ENCODE measurements around the gene WNT3A. TPM values are rescaled to one million over a fixed set of nuclear protein-coding genes. Genes with fewer than 3 reads are reported as not detected.

WNT3A gene
- total RNA-seq, 1 donor from 2014 or later = not detected

DNA sequence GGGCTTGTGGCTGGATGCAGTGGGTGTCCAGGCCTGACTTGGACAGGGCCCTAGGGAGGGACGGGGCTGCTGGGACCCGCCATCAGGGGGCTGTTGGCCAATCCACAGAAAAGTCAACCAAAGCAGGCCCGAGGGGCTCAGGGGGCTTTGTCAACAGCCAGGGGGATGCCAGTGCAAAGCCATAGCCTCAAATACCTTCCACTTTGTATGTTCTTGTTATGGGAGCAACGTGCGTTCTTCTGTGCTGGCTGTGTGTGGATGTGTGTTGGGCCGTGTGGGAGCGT, 40.3 kb downstream of the WNT3A start:
- DNase-seq (ENCODE audit: low read depth) = no peak

DNA sequence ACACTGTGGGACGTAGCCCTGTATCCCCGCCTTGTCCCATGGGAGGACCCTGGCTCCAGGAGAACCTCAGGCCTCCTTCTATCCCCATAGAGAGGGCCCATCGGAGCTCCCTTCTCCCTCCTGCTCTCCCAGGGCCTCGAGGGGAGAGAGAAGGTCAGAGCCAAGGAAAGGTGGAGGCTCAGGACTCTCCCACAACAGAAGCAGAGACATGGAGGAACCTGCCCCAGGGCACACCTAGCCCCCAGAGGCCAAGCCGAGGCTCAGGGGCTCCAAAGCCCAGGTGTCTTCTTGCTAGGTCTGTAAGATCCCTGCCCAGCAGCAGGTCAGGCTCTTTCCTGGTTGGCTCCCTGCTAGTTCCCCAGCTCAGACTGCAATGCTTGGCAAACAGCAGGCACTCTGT, 41.3 kb downstream of the WNT3A start:
- no peak for DNase-seq (ENCODE audit: low read depth)

DNA sequence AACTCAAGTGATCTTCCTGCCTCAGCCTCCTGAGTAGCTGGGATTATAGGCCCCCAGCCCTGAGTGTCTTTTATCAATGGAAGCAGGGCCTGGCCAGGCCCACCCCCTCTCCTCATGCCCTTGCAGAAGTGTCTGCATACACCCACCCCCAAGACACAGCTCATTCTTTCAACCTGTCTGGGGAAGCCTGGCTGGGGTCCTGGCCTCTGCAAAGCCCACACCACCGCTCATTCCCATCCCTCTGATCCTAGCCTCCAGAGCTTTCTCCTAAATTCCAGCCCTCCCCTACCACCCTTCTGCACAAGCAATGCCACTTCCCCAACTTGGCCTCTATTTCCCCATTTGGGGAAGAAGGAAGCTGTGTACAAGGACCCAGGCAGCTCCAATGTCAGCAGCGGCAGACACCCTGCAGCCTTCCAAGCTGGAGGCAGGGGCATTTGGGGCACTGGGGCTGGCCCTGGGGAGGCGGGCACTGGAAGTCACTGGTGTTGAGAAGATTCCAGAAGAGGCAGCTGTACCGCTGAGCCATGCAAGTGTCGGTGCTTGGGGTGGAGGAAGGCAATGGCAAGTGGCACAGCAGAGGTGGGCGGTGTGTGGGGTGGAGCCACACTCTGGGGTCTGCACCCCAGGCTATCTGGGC, 42.0 kb downstream of the WNT3A start:
- DNase-seq (ENCODE audit: low read depth) = no peak

DNA sequence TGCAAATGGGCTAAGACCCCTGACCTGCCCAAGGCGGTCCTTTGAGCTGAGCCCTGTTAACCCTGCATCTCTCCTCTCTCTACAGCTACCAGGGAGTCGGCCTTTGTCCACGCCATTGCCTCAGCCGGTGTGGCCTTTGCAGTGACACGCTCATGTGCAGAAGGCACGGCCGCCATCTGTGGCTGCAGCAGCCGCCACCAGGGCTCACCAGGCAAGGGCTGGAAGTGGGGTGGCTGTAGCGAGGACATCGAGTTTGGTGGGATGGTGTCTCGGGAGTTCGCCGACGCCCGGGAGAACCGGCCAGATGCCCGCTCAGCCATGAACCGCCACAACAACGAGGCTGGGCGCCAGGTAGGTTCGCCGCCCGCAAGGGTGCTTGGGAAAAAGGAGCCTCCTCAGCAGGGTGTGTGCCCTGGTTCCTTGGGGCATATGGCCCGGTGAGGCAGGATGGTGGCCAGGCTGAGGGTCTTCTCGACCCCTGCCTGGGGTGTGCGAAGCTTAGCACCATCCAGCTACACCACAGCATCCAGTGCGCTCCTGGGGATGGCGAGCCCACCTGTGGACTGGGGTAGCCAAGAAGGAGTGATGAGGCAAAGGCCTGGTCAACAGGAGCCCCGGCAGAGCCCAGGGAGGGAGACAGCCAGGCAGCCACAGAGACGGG, 43.9 kb downstream of the WNT3A start:
- no peak for DNase-seq (ENCODE audit: low read depth)

DNA sequence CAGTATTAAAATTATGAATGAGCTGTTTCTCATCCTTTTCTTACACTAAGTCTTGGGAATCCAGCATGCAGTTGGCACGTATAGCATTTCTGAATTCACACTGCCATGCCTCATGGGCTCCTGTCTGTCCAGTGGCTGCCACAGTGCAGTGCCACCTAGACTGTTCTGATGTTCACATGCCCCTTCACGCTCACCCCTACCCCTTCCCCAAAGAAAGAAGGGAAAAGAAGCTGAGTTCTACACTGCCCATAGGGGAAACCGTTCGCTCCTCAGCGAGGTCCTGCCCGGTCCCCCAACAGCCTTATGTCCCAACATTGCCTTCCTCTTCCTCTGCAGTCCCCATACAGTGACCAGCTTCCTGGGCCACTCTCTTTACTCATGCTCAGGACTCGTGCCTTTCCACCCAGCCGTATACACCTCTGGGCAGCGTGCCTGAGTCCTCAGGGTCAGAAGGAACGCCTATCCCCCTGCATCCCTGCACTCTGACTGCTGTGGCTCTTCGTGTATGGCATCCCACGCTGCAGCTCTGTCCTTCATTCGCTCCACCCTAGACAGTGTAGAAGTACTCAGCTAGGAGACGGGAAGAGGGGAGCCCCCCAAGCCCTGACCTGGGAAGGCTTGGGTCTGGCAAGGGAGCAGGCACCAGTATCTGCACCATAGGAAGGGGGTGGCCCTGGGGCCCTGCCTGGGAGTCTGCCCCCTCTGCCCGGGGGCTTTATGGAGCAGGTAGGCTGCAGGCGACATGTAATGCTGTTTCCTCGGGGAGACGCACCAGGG, 51.6 kb downstream of the WNT3A start:
- no peak for DNase-seq (ENCODE audit: low read depth)

DNA sequence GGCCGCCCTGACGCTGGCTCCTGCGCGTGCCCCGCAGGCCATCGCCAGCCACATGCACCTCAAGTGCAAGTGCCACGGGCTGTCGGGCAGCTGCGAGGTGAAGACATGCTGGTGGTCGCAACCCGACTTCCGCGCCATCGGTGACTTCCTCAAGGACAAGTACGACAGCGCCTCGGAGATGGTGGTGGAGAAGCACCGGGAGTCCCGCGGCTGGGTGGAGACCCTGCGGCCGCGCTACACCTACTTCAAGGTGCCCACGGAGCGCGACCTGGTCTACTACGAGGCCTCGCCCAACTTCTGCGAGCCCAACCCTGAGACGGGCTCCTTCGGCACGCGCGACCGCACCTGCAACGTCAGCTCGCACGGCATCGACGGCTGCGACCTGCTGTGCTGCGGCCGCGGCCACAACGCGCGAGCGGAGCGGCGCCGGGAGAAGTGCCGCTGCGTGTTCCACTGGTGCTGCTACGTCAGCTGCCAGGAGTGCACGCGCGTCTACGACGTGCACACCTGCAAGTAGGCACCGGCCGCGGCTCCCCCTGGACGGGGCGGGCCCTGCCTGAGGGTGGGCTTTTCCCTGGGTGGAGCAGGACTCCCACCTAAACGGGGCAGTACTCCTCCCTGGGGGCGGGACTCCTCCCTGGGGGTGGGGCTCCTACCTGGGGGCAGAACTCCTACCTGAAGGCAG, 52.3 kb downstream of the WNT3A start:
- no peak for DNase-seq (ENCODE audit: low read depth)

DNA sequence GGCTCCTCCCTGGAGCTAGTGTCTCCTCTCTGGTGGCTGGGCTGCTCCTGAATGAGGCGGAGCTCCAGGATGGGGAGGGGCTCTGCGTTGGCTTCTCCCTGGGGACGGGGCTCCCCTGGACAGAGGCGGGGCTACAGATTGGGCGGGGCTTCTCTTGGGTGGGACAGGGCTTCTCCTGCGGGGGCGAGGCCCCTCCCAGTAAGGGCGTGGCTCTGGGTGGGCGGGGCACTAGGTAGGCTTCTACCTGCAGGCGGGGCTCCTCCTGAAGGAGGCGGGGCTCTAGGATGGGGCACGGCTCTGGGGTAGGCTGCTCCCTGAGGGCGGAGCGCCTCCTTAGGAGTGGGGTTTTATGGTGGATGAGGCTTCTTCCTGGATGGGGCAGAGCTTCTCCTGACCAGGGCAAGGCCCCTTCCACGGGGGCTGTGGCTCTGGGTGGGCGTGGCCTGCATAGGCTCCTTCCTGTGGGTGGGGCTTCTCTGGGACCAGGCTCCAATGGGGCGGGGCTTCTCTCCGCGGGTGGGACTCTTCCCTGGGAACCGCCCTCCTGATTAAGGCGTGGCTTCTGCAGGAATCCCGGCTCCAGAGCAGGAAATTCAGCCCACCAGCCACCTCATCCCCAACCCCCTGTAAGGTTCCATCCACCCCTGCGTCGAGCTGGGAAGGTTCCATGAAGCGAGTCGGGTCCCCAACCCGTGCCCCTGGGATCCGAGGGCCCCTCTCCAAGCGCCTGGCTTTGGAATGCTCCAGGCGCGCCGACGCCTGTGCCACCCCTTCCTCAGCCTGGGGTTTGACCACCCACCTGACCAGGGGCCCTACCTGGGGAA, 53.0 kb downstream of the WNT3A start:
- no peak for DNase-seq (ENCODE audit: low read depth)

- DNase-seq (ENCODE audit: low read depth) = no peak
Observed at GRCh38 chr1:228060458-228061190, 53.8 kb downstream of the WNT3A start.

DNA sequence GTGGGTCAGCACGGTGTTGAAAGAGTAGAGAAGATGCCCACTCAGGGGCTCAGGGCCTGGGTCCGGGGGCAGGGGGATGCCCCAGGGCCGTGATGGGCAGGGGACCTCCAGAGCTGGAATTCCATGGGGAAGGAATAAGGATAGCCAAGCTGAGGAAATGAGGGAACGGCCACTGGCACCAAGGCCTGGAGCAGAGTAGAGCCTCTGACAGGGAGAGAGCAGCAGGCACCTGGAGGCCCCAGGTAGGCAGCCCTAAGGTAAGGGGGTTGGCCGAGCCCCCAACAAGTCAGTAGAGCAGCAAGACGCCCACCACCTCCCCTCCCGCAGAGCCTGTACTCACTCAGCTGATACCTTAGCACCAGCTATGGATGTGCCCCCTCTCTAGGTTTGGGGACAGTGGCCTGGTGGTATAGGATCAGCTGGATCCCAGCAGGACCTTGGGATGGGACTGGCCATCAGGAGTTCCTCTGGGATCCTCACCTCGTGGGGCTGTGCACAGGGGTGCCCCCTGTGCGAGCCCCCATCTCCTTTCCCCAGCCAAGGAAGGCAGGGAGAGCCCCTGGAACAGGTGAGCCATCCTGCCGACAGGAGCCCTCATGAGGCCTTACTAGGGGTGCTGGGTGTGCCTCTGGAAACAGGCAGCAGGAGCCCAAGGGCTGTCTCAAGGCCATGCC, 54.8 kb downstream of the WNT3A start:
- DNase-seq (ENCODE audit: low read depth) = no peak

DNA sequence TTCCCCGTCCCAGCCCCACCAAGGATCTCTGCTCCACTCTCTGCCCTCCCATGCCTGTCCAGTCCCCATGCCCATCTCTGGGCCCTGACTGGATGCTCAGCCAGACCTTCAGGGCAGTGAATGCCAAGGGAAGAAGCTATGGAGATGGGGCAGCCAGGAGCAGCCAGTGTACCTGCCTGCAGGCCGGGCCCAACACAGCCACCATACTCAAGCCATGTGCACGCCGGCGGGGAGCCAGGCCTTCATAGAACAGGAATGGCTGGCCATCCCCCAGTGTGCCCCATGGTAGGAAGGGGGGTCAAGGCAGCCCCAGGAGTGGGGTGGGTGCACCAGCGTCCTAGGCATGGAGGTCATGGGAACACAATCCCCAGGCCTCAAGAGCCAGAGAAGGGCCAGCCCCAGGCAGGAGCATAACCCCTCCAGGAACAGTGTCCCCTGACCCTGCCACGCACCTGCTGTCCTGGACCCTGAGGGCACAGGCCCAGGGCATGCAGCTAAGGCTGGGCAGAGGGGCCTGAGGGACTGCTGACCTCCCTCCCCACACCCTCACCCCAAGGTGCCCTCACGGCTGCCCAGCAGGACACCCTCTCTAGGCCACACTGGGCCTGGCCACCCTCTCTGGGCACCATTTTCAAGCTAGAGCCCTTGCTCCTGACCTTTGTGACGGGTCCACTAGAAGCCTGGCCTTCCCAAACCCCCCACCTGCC, 55.4 kb downstream of the WNT3A start:
- no peak for DNase-seq (ENCODE audit: low read depth)

GRCh38 chr1:228062812-228063211, 56.0 kb downstream of the WNT3A start:
- DNase-seq (ENCODE audit: low read depth) = no peak

- DNase-seq (ENCODE audit: low read depth) = no peak
Observed at GRCh38 chr1:228063251-228064191, 56.7 kb downstream of the WNT3A start.

- no peak for DNase-seq (ENCODE audit: low read depth)
Observed at GRCh38 chr1:228064296-228064695, 57.5 kb downstream of the WNT3A start.

DNA sequence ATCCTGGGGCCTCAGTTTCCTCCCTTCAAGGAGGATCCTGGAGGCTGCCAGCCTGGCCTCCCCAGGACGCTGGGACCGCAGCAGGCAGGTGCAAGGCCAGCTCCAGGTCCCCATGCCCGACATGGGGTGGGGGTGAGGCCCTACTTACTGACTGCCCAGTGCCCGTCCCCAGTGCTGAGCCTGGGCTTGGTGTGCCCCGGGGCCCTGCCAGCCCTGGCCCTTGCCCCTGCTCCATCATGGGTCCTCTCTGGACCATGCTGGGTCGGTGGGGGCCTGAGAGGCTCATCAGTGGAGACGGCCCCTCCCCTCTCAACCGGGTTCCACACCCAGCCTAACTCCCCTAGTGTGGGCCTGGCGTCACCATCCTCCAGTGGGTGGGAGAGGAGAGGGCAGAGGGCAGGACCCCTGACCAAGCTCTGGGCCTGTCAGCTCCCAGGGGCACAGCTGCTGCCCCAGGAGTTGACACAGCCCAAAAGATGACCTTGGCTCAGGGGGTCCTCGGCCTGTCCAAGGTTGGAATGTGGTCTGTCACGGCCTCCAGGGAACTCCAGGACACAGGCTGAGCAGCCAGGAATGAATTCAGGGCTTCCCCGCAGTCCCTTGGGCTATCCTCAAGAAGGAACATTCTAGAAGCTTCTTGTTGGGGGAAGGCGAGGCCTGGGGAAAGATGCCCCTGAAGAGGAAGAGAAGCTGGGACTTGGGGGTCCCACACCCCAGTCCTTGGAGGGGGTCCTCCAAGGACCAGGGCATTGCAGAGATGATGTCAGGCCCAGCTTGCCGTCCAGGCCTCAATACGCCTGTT, 58.1 kb downstream of the WNT3A start:
- no peak for DNase-seq (ENCODE audit: low read depth)

DNA sequence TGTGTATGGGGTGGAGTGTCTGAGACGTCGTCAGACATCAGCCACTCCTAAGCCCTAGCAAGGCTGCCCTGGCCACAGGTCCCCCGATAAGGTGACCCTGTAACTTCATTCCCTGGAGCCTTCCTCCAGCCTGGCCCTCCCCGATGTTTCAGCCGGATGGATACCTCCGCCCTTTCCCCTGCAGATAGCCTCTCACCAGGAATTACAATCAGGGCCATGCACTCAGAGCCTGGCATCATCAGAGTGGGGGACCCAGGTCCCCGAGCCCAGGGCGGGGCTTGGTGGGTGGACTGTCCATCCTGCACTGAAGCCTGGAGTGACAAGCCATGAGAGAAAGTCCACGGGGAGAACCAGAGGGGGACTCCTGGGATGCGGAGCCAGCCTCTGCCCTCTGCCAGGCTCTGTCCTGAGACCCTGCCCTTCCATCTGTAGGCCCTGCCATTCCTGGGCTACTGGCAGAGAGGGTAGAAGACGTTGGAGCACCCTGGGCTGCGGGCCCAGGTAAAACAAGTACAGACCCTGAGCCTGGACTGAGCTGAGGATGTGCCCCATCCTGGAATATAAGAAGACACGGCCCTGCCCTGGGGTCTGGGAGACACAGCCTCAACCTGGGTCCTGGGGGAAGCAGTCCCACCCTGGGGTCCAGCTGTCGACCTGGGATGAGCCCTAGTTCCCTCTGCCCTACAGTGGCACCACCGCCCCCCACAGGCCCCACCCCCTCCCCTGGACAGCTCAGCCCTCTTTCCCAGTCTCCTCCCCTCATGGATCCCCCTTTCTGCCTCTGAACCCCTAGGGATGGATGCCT, 58.9 kb downstream of the WNT3A start:
- no peak for DNase-seq (ENCODE audit: low read depth)

GRCh38 chr1:228066416-228066815, 59.6 kb downstream of the WNT3A start:
- DNase-seq (ENCODE audit: low read depth) = no peak

All from myocyte (in vitro differentiated cells).